OCI-LY3 (cell line): ENCODE data around the gene INPP5F.

Source experiments
- EZH2phosphoT487 ChIP-seq: fragments of 200-600 bp; shearing (Covaris generic); IDR thresholded peaks from 2 replicates; pipeline ENCODE4 v1.6.1; 2018; ENCODE audit warnings: antibody characterized with exemption, mixed run types, low read depth
- TF ChIP-seq, protein P1 (sequence below): fragments of 200-600, 300-600 bp; sonication (generic); IDR thresholded peaks from 2 replicates; pipeline ENCODE4 v1.5.1; 2014; ENCODE audit warnings: antibody characterized with exemption, low read length, low read depth

DNA sequence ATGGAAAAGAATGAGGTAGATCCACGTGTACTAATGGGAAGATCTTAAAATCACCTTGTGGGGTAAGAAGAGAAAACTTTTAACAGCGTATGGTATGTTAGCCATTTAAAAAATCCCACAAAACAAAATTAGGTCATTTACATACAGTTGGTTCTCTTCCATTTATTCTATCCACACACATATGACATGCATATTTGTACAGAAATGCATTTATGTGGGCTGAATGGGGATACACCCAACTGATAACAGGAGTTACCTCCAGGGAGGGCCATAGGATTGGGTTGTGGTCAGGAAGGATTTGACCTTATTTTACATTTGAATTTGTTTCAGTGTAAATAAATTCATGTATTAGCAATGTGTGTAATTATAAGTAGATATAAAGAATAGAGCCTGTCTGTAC, 75.3 kb downstream of the INPP5F start:
- TF ChIP-seq, protein P1, sequence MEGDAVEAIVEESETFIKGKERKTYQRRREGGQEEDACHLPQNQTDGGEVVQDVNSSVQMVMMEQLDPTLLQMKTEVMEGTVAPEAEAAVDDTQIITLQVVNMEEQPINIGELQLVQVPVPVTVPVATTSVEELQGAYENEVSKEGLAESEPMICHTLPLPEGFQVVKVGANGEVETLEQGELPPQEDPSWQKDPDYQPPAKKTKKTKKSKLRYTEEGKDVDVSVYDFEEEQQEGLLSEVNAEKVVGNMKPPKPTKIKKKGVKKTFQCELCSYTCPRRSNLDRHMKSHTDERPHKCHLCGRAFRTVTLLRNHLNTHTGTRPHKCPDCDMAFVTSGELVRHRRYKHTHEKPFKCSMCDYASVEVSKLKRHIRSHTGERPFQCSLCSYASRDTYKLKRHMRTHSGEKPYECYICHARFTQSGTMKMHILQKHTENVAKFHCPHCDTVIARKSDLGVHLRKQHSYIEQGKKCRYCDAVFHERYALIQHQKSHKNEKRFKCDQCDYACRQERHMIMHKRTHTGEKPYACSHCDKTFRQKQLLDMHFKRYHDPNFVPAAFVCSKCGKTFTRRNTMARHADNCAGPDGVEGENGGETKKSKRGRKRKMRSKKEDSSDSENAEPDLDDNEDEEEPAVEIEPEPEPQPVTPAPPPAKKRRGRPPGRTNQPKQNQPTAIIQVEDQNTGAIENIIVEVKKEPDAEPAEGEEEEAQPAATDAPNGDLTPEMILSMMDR = no peak
- TF ChIP-seq EZH2phosphoT487 = no peak
